Measurements from ENCODE around the gene KLHL22. TPM values are rescaled to one million over a fixed set of nuclear protein-coding genes. Genes with fewer than 3 reads are reported as not detected.

The KLHL22 gene
- total RNA-seq, 2 donors from 2014 or later: 10.4 to 13.2 TPM

DNA sequence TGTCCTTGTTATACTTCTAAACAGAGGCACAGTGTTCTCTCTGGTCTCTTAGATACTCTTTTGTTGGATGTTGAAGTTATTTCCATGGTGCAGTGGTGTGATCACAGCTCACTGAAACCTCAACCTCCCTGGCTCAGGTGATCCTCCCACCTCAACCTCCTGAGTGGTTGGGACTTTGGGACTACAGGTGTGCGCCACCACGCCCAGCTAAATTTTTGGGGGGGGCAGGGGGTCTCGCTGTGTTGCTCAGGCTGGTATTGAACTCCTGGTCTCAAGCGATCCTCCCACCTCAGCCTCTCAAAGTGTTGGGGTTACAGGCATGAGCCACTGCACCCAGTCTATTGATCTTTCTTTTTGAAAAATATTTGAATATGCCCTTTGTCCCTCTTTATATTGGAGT lies 86.7 kb downstream of the KLHL22 start:
- DNase-seq: no peak

DNA sequence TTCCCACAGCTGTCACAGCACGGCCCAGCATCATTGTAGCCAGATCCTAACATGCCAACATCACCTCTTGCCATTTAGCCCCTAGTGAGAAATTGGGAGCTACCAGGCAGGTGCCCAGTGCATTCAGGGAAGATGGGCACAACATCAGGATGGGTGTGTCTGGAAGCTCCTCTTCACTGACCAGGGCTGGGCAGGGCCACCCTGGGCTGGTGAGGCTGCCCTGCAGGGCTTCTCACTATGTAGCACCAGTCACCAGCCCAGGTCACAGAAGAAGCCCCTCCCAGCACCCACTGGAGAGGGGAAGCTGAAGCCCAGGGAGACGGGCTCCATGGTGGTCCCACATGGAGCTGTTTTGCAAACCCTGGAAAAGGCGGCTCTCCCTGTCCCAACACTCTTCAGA lies 87.8 kb downstream of the KLHL22 start:
- H3K36me3 ChIP-seq: no peaks in the 10 kb centered on the region
- no peaks in the 10 kb centered on the region for H3K4me1 ChIP-seq
- no peak overlapping the region for H3K9ac ChIP-seq (ENCODE audit: low read depth in 2 of 2, low read length in 2 of 2)

More for the DNA sequence above, 86.7 kb downstream of the KLHL22 start:
- Histone ChIP-seq H3K27me3 (no peaks in the 10 kb centered on the region), H3K4me1 (no peaks in the 10 kb centered on the region), H3K27ac (no peak overlapping the region), H3K9me3 (no peaks in the 10 kb centered on the region), H3K4me3 (no peak overlapping the region), H3K9ac (ENCODE audit: low read depth in 2 of 2, low read length in 2 of 2) (no peak overlapping the region), H3K36me3 (no peaks in the 10 kb centered on the region)
- intact Hi-C loops (cut with DNase I): no loop called here
- TF ChIP-seq, protein P1, sequence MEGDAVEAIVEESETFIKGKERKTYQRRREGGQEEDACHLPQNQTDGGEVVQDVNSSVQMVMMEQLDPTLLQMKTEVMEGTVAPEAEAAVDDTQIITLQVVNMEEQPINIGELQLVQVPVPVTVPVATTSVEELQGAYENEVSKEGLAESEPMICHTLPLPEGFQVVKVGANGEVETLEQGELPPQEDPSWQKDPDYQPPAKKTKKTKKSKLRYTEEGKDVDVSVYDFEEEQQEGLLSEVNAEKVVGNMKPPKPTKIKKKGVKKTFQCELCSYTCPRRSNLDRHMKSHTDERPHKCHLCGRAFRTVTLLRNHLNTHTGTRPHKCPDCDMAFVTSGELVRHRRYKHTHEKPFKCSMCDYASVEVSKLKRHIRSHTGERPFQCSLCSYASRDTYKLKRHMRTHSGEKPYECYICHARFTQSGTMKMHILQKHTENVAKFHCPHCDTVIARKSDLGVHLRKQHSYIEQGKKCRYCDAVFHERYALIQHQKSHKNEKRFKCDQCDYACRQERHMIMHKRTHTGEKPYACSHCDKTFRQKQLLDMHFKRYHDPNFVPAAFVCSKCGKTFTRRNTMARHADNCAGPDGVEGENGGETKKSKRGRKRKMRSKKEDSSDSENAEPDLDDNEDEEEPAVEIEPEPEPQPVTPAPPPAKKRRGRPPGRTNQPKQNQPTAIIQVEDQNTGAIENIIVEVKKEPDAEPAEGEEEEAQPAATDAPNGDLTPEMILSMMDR (IDR thresholded peaks at IDR 0.05): no peak

GRCh38 chr22:20406686-20407408 lies 88.7 kb downstream of the KLHL22 start:
- intact Hi-C loops (cut with DNase I): no loop called here
- H3K27me3 ChIP-seq: no peaks in the 10 kb centered on the region

More for the DNA sequence above, 87.8 kb downstream of the KLHL22 start:
- Histone ChIP-seq H3K27ac (no peak overlapping the region), H3K9me3 (no peaks in the 10 kb centered on the region), H3K27me3 (no peaks in the 10 kb centered on the region), H3K4me3 (no peak overlapping the region)
- DNase-seq: no peak
- intact Hi-C loops (cut with DNase I): no loop called here
- TF ChIP-seq, protein P1 (IDR thresholded peaks at IDR 0.05): no peak

DNA sequence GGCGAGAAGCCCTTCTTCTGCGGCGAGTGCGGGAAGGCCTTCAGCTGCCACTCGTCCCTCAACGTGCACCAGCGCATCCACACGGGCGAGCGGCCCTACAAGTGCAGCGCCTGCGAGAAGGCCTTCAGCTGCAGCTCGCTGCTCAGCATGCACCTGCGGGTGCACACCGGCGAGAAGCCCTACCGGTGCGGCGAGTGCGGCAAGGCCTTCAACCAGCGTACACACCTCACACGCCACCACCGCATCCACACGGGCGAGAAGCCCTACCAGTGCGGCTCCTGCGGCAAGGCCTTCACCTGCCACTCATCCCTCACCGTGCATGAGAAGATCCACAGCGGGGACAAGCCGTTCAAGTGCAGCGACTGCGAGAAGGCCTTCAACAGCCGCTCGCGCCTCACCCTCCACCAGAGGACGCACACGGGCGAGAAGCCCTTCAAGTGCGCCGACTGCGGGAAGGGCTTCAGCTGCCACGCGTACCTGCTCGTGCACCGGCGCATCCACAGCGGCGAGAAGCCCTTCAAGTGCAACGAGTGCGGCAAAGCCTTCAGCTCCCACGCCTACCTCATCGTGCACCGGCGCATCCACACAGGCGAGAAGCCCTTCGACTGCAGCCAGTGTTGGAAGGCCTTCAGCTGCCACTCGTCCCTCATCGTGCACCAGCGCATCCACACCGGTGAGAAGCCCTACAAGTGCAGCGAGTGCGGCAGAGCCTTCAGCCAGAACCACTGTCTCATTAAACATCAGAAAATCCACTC lies 89.5 kb downstream of the KLHL22 start:
- H3K36me3 ChIP-seq: no peaks in the 10 kb centered on the region

More at GRCh38 chr22:20406686-20407408, 88.7 kb downstream of the KLHL22 start:
- TF ChIP-seq, protein P1 (IDR thresholded peaks at IDR 0.05): no peak
- Histone ChIP-seq H3K9ac (ENCODE audit: low read depth in 2 of 2, low read length in 2 of 2) (no peak overlapping the region), H3K4me1 (no peaks in the 10 kb centered on the region), H3K9me3 (no peaks in the 10 kb centered on the region), H3K4me3 (no peak overlapping the region), H3K27ac (no peak overlapping the region), H3K36me3 (no peaks in the 10 kb centered on the region)
- DNase-seq: no peak

GRCh38 chr22:20405291-20405930 lies 90.2 kb downstream of the KLHL22 start:
- no peaks in the 10 kb centered on the region for H3K9me3 ChIP-seq
- no peaks in the 10 kb centered on the region for H3K4me1 ChIP-seq
- H3K36me3 ChIP-seq: no peaks in the 10 kb centered on the region
- intact Hi-C loops (cut with DNase I): no loop called here
- no peak overlapping the region for H3K9ac ChIP-seq (ENCODE audit: low read depth in 2 of 2, low read length in 2 of 2)
- H3K27ac ChIP-seq: no peak overlapping the region
- no peaks in the 10 kb centered on the region for H3K27me3 ChIP-seq
- no peak overlapping the region for H3K4me3 ChIP-seq
- TF ChIP-seq, protein P1 (IDR thresholded peaks at IDR 0.05): no peak
- DNase-seq: no peak

More for the DNA sequence above, 89.5 kb downstream of the KLHL22 start:
- no peak overlapping the region for H3K27ac ChIP-seq
- no peak for DNase-seq
- H3K9me3 ChIP-seq: no peaks in the 10 kb centered on the region
- no peaks in the 10 kb centered on the region for H3K4me1 ChIP-seq
- TF ChIP-seq, protein P1 (IDR thresholded peaks at IDR 0.05): no peak
- H3K4me3 ChIP-seq: no peak overlapping the region
- intact Hi-C loops (cut with DNase I): no loop called here
- no peaks in the 10 kb centered on the region for H3K27me3 ChIP-seq
- no peak overlapping the region for H3K9ac ChIP-seq (ENCODE audit: low read depth in 2 of 2, low read length in 2 of 2)
